ENCODE data around the gene CLEC10A.

GRCh38 chr17:7079581-7080455 is at the start of gene CLEC10A:
- TF ChIP-seq, protein P1, sequence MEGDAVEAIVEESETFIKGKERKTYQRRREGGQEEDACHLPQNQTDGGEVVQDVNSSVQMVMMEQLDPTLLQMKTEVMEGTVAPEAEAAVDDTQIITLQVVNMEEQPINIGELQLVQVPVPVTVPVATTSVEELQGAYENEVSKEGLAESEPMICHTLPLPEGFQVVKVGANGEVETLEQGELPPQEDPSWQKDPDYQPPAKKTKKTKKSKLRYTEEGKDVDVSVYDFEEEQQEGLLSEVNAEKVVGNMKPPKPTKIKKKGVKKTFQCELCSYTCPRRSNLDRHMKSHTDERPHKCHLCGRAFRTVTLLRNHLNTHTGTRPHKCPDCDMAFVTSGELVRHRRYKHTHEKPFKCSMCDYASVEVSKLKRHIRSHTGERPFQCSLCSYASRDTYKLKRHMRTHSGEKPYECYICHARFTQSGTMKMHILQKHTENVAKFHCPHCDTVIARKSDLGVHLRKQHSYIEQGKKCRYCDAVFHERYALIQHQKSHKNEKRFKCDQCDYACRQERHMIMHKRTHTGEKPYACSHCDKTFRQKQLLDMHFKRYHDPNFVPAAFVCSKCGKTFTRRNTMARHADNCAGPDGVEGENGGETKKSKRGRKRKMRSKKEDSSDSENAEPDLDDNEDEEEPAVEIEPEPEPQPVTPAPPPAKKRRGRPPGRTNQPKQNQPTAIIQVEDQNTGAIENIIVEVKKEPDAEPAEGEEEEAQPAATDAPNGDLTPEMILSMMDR (IDR thresholded peaks at IDR 0.05) = no peak
- no peak for TF ChIP-seq POLR2A (IDR thresholded peaks at IDR 0.05)
